ENCODE results near the gene NFASC.

The NFASC gene

GRCh38 chr1:204887846-204888245 is 17.2 kb downstream of the NFASC start:
- in situ Hi-C loops (cut with MboI; ENCODE audit: low sequenced_read_pairs), result no loop called here

GRCh38 chr1:204888294-204888693 is 17.6 kb downstream of the NFASC start:
- in situ Hi-C loops (cut with MboI; ENCODE audit: low sequenced_read_pairs), result no loop called here

- in situ Hi-C loops (cut with MboI; ENCODE audit: low sequenced_read_pairs), result no loop called here
These were observed 19.2 kb downstream of the NFASC start for GRCh38 chr1:204889681-204890383.

- in situ Hi-C loops (cut with MboI; ENCODE audit: low sequenced_read_pairs), result no loop called here
These were observed 21.2 kb downstream of the NFASC start for GRCh38 chr1:204891860-204892259.

- in situ Hi-C loops (cut with MboI; ENCODE audit: low sequenced_read_pairs), result no loop called here
These were observed 23.4 kb downstream of the NFASC start for GRCh38 chr1:204894031-204894430.

- in situ Hi-C loops (cut with MboI; ENCODE audit: low sequenced_read_pairs), result no loop called here
These were observed 23.9 kb downstream of the NFASC start for GRCh38 chr1:204894606-204895005.

GRCh38 chr1:204896023-204896422 is 25.4 kb downstream of the NFASC start:
- in situ Hi-C loops (cut with MboI; ENCODE audit: low sequenced_read_pairs), result no loop called here

- in situ Hi-C loops (cut with MboI; ENCODE audit: low sequenced_read_pairs), result no loop called here
These were observed 26.3 kb downstream of the NFASC start for GRCh38 chr1:204896787-204897469.

- in situ Hi-C loops (cut with MboI; ENCODE audit: low sequenced_read_pairs), result no loop called here
These were observed 30.1 kb downstream of the NFASC start for GRCh38 chr1:204900721-204901120.

GRCh38 chr1:204902671-204903070 is 32.0 kb downstream of the NFASC start:
- in situ Hi-C loops (cut with MboI; ENCODE audit: low sequenced_read_pairs), result no loop called here

- in situ Hi-C loops (cut with MboI; ENCODE audit: low sequenced_read_pairs), result no loop called here
These were observed 33.7 kb downstream of the NFASC start for GRCh38 chr1:204904228-204904810.

- in situ Hi-C loops (cut with MboI; ENCODE audit: low sequenced_read_pairs), result no loop called here
These were observed 38.4 kb downstream of the NFASC start for GRCh38 chr1:204909109-204909508.

GRCh38 chr1:204915861-204916495 is 45.3 kb downstream of the NFASC start:
- in situ Hi-C loops (cut with MboI; ENCODE audit: low sequenced_read_pairs), result no loop called here

- in situ Hi-C loops (cut with MboI; ENCODE audit: low sequenced_read_pairs), result no loop called here
These were observed 47.1 kb downstream of the NFASC start for GRCh38 chr1:204917802-204918201.

GRCh38 chr1:204920511-204920910 is 49.8 kb downstream of the NFASC start:
- in situ Hi-C loops (cut with MboI; ENCODE audit: low sequenced_read_pairs), result no loop called here

GRCh38 chr1:204920967-204921366 is 50.3 kb downstream of the NFASC start:
- in situ Hi-C loops (cut with MboI; ENCODE audit: low sequenced_read_pairs), result no loop called here

- in situ Hi-C loops (cut with MboI; ENCODE audit: low sequenced_read_pairs), result no loop called here
These were observed 51.3 kb downstream of the NFASC start for GRCh38 chr1:204921855-204922516.

- in situ Hi-C loops (cut with MboI; ENCODE audit: low sequenced_read_pairs), result no loop called here
These were observed 52.5 kb downstream of the NFASC start for GRCh38 chr1:204923201-204923600.

GRCh38 chr1:204923626-204924012 is 53.0 kb downstream of the NFASC start:
- in situ Hi-C loops (cut with MboI; ENCODE audit: low sequenced_read_pairs), result no loop called here

- in situ Hi-C loops (cut with MboI; ENCODE audit: low sequenced_read_pairs), result no loop called here
These were observed 53.5 kb downstream of the NFASC start for GRCh38 chr1:204924013-204924759.

GRCh38 chr1:204925701-204926100 is 55.0 kb downstream of the NFASC start:
- in situ Hi-C loops (cut with MboI; ENCODE audit: low sequenced_read_pairs), result no loop called here

All from HL-60/S4 treated with retinoic acid at 250 ng/mL for 4 days and 3 days (cell line).